Prostate gland (tissue), 2 donors: ENCODE results near the gene OR10H5.

Experiments used
- POLR2A ChIP-seq: fragments of 450-650 bp; IDR thresholded peaks from one replicate; pipeline ENCODE4 v1.6.1; 2016; ENCODE audit warnings: antibody characterized with exemption, mild to moderate bottlenecking
- TF ChIP-seq, protein P1 (sequence below), 4 experiments: fragments of 200-600 bp in 2 of 4; fragments of 450-650 bp in 2 of 4; sonication (generic) in 2 of 4; IDR thresholded peaks; 1 replicate in 3 of 4; 2 replicates in 1 of 4; pipeline ENCODE4 v1.5.1; 2016 to 2019; ENCODE audit warnings: antibody characterized with exemption in 4 of 4, mild to moderate bottlenecking in 2 of 4, moderate library complexity in 2 of 4

DNA sequence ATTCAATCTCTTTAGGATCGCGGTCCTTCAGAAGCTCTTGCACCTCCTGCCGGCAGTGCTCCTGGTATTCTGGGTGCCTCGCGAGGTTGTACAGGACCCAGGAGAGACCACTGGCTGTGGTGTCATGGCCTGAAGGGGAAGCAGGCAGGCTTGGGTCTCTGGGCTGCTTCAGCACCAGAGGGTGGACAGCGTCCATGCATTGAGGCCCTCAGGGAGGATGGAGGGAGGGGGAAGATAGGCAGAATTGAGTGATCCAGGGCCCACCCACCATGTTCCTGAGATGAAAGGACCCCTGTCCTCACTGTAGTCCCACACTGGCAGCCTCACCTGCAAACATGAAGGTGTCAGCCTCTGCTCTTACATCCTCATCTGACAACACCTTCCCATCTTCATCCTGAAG is 17.9 kb upstream of the OR10H5 start:
- no peak for TF ChIP-seq POLR2A
- TF ChIP-seq, protein P1, sequence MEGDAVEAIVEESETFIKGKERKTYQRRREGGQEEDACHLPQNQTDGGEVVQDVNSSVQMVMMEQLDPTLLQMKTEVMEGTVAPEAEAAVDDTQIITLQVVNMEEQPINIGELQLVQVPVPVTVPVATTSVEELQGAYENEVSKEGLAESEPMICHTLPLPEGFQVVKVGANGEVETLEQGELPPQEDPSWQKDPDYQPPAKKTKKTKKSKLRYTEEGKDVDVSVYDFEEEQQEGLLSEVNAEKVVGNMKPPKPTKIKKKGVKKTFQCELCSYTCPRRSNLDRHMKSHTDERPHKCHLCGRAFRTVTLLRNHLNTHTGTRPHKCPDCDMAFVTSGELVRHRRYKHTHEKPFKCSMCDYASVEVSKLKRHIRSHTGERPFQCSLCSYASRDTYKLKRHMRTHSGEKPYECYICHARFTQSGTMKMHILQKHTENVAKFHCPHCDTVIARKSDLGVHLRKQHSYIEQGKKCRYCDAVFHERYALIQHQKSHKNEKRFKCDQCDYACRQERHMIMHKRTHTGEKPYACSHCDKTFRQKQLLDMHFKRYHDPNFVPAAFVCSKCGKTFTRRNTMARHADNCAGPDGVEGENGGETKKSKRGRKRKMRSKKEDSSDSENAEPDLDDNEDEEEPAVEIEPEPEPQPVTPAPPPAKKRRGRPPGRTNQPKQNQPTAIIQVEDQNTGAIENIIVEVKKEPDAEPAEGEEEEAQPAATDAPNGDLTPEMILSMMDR (IDR thresholded peaks at IDR 0.05), result no peak
